HG03097 (cell line): ENCODE results near the gene ZBTB43.
"Not testable (repeated sequence)": the region's sequence is repeated elsewhere in the genome, so short reads cannot be mapped to it uniquely, and the experiment has no call there.

Source experiments
- ATAC-seq: cut with Tn5 transposase; IDR thresholded peaks from one replicate; pipeline ENCODE4 v1.9.1; 2021; ENCODE audit not compliant: unreplicated experiment, low FRiP score

The ZBTB43 gene

GRCh38 chr9:126788634-126789349, 16.0 kb upstream of the ZBTB43 start:
- no peak for ATAC-seq

GRCh38 chr9:126790561-126790960, 14.3 kb upstream of the ZBTB43 start:
- ATAC-seq, result no peak

- no peak for ATAC-seq
Observed at GRCh38 chr9:126791406-126792230, 13.2 kb upstream of the ZBTB43 start.

GRCh38 chr9:126793686-126794417, 11.0 kb upstream of the ZBTB43 start:
- no peak for ATAC-seq

- no peak for ATAC-seq
Observed at GRCh38 chr9:126794441-126794840, 10.4 kb upstream of the ZBTB43 start.

GRCh38 chr9:126796758-126797157, 8.1 kb upstream of the ZBTB43 start:
- no peak for ATAC-seq

- no peak for ATAC-seq
Observed at GRCh38 chr9:126797903-126798302, 6.9 kb upstream of the ZBTB43 start.

GRCh38 chr9:126799034-126799433, 5.8 kb upstream of the ZBTB43 start:
- no peak for ATAC-seq

GRCh38 chr9:126802318-126803059, 2.4 kb upstream of the ZBTB43 start:
- no peak for ATAC-seq

- no peak for ATAC-seq
Observed at GRCh38 chr9:126804198-126804695, 593 bp upstream of the ZBTB43 start.

- ATAC-seq, result peak; percentile 52
Observed at GRCh38 chr9:126805554-126806262, 868 bp downstream of the ZBTB43 start.

- ATAC-seq, result no peak
Observed at GRCh38 chr9:126806336-126806735, 1.5 kb downstream of the ZBTB43 start.

GRCh38 chr9:126809068-126809467, 4.2 kb downstream of the ZBTB43 start:
- no peak for ATAC-seq

- not testable (repeated sequence) for ATAC-seq
Observed at GRCh38 chr9:126810221-126810620, 5.4 kb downstream of the ZBTB43 start.

GRCh38 chr9:126813072-126813471, 8.2 kb downstream of the ZBTB43 start:
- ATAC-seq, result no peak

- ATAC-seq, result no peak
Observed at GRCh38 chr9:126814091-126814490, 9.3 kb downstream of the ZBTB43 start.

GRCh38 chr9:126817615-126818014, 12.8 kb downstream of the ZBTB43 start:
- ATAC-seq, result not testable (repeated sequence)

- ATAC-seq, result no peak
Observed at GRCh38 chr9:126818482-126818881, 13.6 kb downstream of the ZBTB43 start.

- ATAC-seq, result no peak
Observed at GRCh38 chr9:126819482-126819881, 14.6 kb downstream of the ZBTB43 start.

GRCh38 chr9:126822278-126822677, 17.4 kb downstream of the ZBTB43 start:
- no peak for ATAC-seq
